ENCODE data around the gene ZBTB7C. TPM values are rescaled to one million over a fixed set of nuclear protein-coding genes. Genes with fewer than 3 reads are reported as not detected.

ZBTB7C gene
- total RNA-seq, 2 experiments from 2014 or later, result not detected

DNA sequence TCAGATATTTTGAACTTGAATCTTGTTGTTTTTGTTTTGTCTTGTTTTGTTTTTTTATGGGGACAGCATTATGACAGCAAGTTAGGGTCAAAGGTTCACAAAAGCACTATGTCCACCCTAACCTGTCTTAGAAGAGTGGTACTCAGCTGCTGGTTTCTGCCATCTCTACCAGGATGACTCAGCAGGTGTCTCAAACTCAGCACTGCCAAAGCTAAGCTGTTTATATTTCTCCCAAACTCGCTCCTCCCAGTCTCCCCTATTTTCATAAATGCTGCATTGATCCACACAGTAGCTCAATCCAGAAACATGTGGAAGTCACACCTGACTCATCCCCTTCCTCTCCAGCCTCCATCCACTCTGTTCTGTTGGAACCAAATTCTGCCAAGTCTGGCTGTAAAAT, 134.9 kb downstream of the ZBTB7C start:
- BruUV-seq (replicated peaks), result no TSS peak
- Histone ChIP-seq H3K79me2 (ENCODE audit: insufficient read depth, low read depth, low read length) (no peaks in the 10 kb centered on the region), H3K4me1 (ENCODE audit: insufficient read depth, low read length, poor library complexity, severe bottlenecking) (no peaks in the 10 kb centered on the region), H2AFZ (ENCODE audit: low read length) (no peak overlapping the region), H3K9me3 (ENCODE audit: low read length) (no peaks in the 10 kb centered on the region), H3K4me3 (ENCODE audit: low read depth, low read length, poor library complexity, severe bottlenecking) (no peak overlapping the region), H3K9me2 (ENCODE audit: insufficient read depth, low read length) (no peaks in the 10 kb centered on the region), H3K27ac (ENCODE audit: low read depth, low read length, poor library complexity, severe bottlenecking) (no peak overlapping the region), H4K20me1 (ENCODE audit: insufficient read depth, low read length) (no peaks in the 10 kb centered on the region), H3K4me2 (ENCODE audit: low read length) (no peak overlapping the region), H3K36me3 (ENCODE audit: insufficient read depth, low read length) (no peaks in the 10 kb centered on the region)
- no peak for DNase-seq (ENCODE audit: low spot score)
- ChIA-PET CTCF (ENCODE audit: unreplicated experiment) (no interaction called here), POLR2A (no interaction called here)
- intact Hi-C loops (cut with micrococcal nuclease; ENCODE audit: unreplicated experiment), result no loop called here
- no peak for TF ChIP-seq EZH2phosphoT487 (IDR thresholded peaks at IDR 0.05; ENCODE audit: borderline replicate concordance, low read depth, low read length)
- TF ChIP-seq, protein P1, sequence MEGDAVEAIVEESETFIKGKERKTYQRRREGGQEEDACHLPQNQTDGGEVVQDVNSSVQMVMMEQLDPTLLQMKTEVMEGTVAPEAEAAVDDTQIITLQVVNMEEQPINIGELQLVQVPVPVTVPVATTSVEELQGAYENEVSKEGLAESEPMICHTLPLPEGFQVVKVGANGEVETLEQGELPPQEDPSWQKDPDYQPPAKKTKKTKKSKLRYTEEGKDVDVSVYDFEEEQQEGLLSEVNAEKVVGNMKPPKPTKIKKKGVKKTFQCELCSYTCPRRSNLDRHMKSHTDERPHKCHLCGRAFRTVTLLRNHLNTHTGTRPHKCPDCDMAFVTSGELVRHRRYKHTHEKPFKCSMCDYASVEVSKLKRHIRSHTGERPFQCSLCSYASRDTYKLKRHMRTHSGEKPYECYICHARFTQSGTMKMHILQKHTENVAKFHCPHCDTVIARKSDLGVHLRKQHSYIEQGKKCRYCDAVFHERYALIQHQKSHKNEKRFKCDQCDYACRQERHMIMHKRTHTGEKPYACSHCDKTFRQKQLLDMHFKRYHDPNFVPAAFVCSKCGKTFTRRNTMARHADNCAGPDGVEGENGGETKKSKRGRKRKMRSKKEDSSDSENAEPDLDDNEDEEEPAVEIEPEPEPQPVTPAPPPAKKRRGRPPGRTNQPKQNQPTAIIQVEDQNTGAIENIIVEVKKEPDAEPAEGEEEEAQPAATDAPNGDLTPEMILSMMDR (conservative IDR thresholded peaks at IDR 0.05; ENCODE audit: low read length), result no peak

DNA sequence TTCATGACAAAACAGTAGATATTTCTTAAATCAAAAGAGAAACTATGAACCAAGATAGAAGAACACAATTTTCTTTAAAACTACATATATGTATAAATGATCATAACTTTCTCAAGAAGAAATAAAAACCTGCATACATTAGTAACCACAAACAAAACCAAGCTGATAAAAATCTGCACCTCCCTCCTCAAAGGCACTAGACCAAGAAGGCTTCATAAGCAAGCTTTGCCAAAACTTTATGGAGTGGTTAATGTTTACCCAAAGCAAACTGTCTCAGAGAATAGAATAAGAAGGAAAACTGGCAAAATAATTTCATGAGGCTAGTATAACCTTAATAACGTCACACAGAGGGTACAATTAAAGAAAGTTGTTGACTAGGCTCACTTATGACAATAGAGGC, 138.3 kb downstream of the ZBTB7C start:
- no peak overlapping the region for H3K4me3 ChIP-seq (ENCODE audit: low read depth, low read length, poor library complexity, severe bottlenecking)
- H3K9me3 ChIP-seq (ENCODE audit: low read length), result no peaks in the 10 kb centered on the region
- no TSS peak for BruUV-seq (replicated peaks)
- TF ChIP-seq, protein P1 (conservative IDR thresholded peaks at IDR 0.05; ENCODE audit: low read length), result no peak
- no peak for TF ChIP-seq EZH2phosphoT487 (IDR thresholded peaks at IDR 0.05; ENCODE audit: borderline replicate concordance, low read depth, low read length)
- H3K27ac ChIP-seq (ENCODE audit: low read depth, low read length, poor library complexity, severe bottlenecking), result no peak overlapping the region
- no peaks in the 10 kb centered on the region for H4K20me1 ChIP-seq (ENCODE audit: insufficient read depth, low read length)
- intact Hi-C loops (cut with micrococcal nuclease; ENCODE audit: unreplicated experiment), result no loop called here
- POLR2A ChIA-PET, result no interaction called here
- H3K36me3 ChIP-seq (ENCODE audit: insufficient read depth, low read length), result no peaks in the 10 kb centered on the region
- CTCF ChIA-PET (ENCODE audit: unreplicated experiment), result no interaction called here
- no peaks in the 10 kb centered on the region for H3K4me1 ChIP-seq (ENCODE audit: insufficient read depth, low read length, poor library complexity, severe bottlenecking)
- H3K9me2 ChIP-seq (ENCODE audit: insufficient read depth, low read length), result no peaks in the 10 kb centered on the region
- H2AFZ ChIP-seq (ENCODE audit: low read length), result no peak overlapping the region
- DNase-seq (ENCODE audit: low spot score), result no peak
- no peaks in the 10 kb centered on the region for H3K79me2 ChIP-seq (ENCODE audit: insufficient read depth, low read depth, low read length)
- H3K4me2 ChIP-seq (ENCODE audit: low read length), result no peak overlapping the region

DNA sequence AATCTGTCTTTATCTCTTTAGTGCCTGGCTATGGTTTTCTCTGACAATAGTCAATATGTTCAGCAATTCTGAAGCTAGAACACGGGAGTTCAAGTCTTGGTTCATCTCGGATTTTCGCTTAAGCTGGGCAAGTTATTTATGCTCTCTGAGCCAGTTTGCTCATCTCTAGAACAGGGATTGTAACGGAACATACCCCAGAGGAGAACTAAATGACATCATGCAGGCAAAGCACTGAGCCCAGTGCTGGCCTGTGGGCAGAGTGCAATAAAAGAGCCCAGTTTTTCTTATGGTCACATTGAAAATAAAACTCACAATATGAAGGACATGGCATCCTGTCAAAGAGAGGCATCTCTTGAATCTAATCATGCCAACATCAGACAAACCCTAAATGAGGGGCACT, 143.9 kb downstream of the ZBTB7C start:
- H3K4me3 ChIP-seq (ENCODE audit: low read depth, low read length, poor library complexity, severe bottlenecking), result no peak overlapping the region
- intact Hi-C loops (cut with micrococcal nuclease; ENCODE audit: unreplicated experiment), result no loop called here
- no TSS peak for BruUV-seq (replicated peaks)
- ChIA-PET POLR2A (no interaction called here), CTCF (ENCODE audit: unreplicated experiment) (no interaction called here)
- H3K4me2 ChIP-seq (ENCODE audit: low read length), result no peak overlapping the region
- H4K20me1 ChIP-seq (ENCODE audit: insufficient read depth, low read length), result no peaks in the 10 kb centered on the region
- H3K4me1 ChIP-seq (ENCODE audit: insufficient read depth, low read length, poor library complexity, severe bottlenecking), result no peaks in the 10 kb centered on the region
- no peaks in the 10 kb centered on the region for H3K79me2 ChIP-seq (ENCODE audit: insufficient read depth, low read depth, low read length)
- H3K9me2 ChIP-seq (ENCODE audit: insufficient read depth, low read length), result no peaks in the 10 kb centered on the region
- H3K9me3 ChIP-seq (ENCODE audit: low read length), result no peaks in the 10 kb centered on the region
- H3K36me3 ChIP-seq (ENCODE audit: insufficient read depth, low read length), result no peaks in the 10 kb centered on the region
- H3K27ac ChIP-seq (ENCODE audit: low read depth, low read length, poor library complexity, severe bottlenecking), result no peak overlapping the region
- no peak overlapping the region for H2AFZ ChIP-seq (ENCODE audit: low read length)
- no peak for DNase-seq (ENCODE audit: low spot score)
- TF ChIP-seq, protein P1 (conservative IDR thresholded peaks at IDR 0.05; ENCODE audit: low read length), result no peak
- TF ChIP-seq EZH2phosphoT487 (IDR thresholded peaks at IDR 0.05; ENCODE audit: borderline replicate concordance, low read depth, low read length), result no peak

Measured in OCI-LY7 (cell line).